GM12878 (cell line): ENCODE measurements around the gene CTIF. TPM values are rescaled to one million over a fixed set of nuclear protein-coding genes. Genes with fewer than 3 reads are reported as not detected.

Experiments used
- ATAC-seq: fragments of 200-7000 bp; cut with Tn5 transposase; 3 replicates; pipeline ENCODE4 v1.9.1; 2020; ENCODE audit warnings: mild to moderate bottlenecking, moderate library complexity
- BruUV-seq: library from RNA; stranded (reverse); fragments of 400-500 nt; replicated peaks from 2 replicates; lab custom pipeline; 2021; lab: Mats Ljungman, UMichigan
- CTCF ChIA-PET: fragments of 300-600 bp; sonication (Branson Sonifier 250); formaldehyde crosslinking; extraction: SDS; loops from one replicate; lab custom pipeline; 2021; ENCODE audit warnings: inconsistent platforms; lab: Yijun Ruan, JAX
- POLR2A ChIA-PET: fragments of 350-600 bp; formaldehyde crosslinking; extraction: SDS; loops from one replicate; lab custom pipeline; 2021; ENCODE audit warnings: inconsistent platforms; lab: Charles Lee
- RAD21 ChIA-PET: fragments of 300-600 bp; sonication (Branson Sonifier 250); formaldehyde crosslinking; loops from one replicate; lab custom pipeline; 2023; ENCODE audit warnings: antibody characterized with exemption; ENCODE audit not compliant: unreplicated experiment; lab: Charles Lee
- SMC1A ChIA-PET: fragments of 300-600 bp; sonication (Branson Sonifier 250); formaldehyde crosslinking; loops from one replicate; lab custom pipeline; 2023; ENCODE audit not compliant: unreplicated experiment, uncharacterized antibody; lab: Charles Lee
- DNase-seq: peaks from one replicate; pipeline ENCODE4 v3.0.0-alpha.2; 2011; ENCODE audit warnings: low read depth, low spot score
- FAIRE-seq: peaks from 3 replicates; lab custom pipeline; 2011; peaks lifted over from hg19 to GRCh38; lab: Jason Lieb, UNC
- H2AFZ ChIP-seq: 2 replicates; pipeline ENCODE4 v1.6.0; 2011; ENCODE audit warnings: low read depth, low read length, control low read depth; ENCODE audit not compliant: control insufficient read depth
- H3K27ac ChIP-seq: 2 replicates; pipeline ENCODE4 v1.5.1; 2011; ENCODE audit warnings: control low read depth; ENCODE audit not compliant: control insufficient read depth, insufficient read depth
- H3K27me3 ChIP-seq, 2 experiments: replicated peaks in 1 of 2; 2 replicates each; pipeline versions ENCODE4 v1.6.0 to v1.6.1; 2011; ENCODE audit warnings: low read length in 1 of 2; ENCODE audit not compliant: control insufficient read depth in 2 of 2, insufficient read depth in 2 of 2
- H3K36me3 ChIP-seq, 2 experiments: 2 replicates each; pipeline ENCODE4 v1.5.1; 2011; ENCODE audit warnings: low read length in 1 of 2; ENCODE audit not compliant: control insufficient read depth in 2 of 2, insufficient read depth in 2 of 2
- H3K4me1 ChIP-seq: 2 replicates; pipeline ENCODE4 v1.6.1; 2011; ENCODE audit warnings: mild to moderate bottlenecking, low read length, moderate library complexity, mixed read lengths; ENCODE audit not compliant: control insufficient read depth, insufficient read depth
- H3K4me2 ChIP-seq: 2 replicates; pipeline ENCODE4 v1.6.0; 2011; ENCODE audit warnings: control low read depth; ENCODE audit not compliant: control insufficient read depth, insufficient read depth
- H3K4me3 ChIP-seq: fragments of 200-600 bp; sonication (generic); 2 replicates; pipeline ENCODE4 v1.5.1; 2016
- H3K79me2 ChIP-seq: 2 replicates; pipeline ENCODE4 v1.6.0; 2011; ENCODE audit warnings: low read length; ENCODE audit not compliant: control insufficient read depth, insufficient read depth
- H3K9ac ChIP-seq: 2 replicates; pipeline ENCODE4 v1.8.0; 2011; ENCODE audit warnings: low read length, control low read depth, mixed read lengths; ENCODE audit not compliant: control insufficient read depth, insufficient read depth
- H3K9me3 ChIP-seq: replicated peaks from 3 replicates; pipeline ENCODE4 v1.5.1; 2011; ENCODE audit warnings: mild to moderate bottlenecking, low read length; ENCODE audit not compliant: control insufficient read depth, insufficient read depth
- H4K20me1 ChIP-seq: 2 replicates; pipeline ENCODE4 v1.6.0; 2011; ENCODE audit not compliant: control insufficient read depth, insufficient read depth
- ATF7 ChIP-seq: fragments of 450-650 bp; IDR thresholded peaks from 2 replicates; pipeline ENCODE4 v1.6.1; 2016; ENCODE audit warnings: low read depth, mild to moderate bottlenecking
- BCL11A ChIP-seq: IDR thresholded peaks from 2 replicates; pipeline ENCODE4 v1.6.1; 2011; ENCODE audit warnings: low read depth, low read length
- CHD4 ChIP-seq: fragments of 200-600 bp; sonication (generic); IDR thresholded peaks from 2 replicates; pipeline ENCODE4 v1.6.1; 2016; ENCODE audit warnings: mild to moderate bottlenecking
- PKNOX1 ChIP-seq: fragments of 450-650 bp; IDR thresholded peaks from 2 replicates; pipeline ENCODE4 v1.6.1; 2016; ENCODE audit warnings: mild to moderate bottlenecking
- RB1 ChIP-seq: fragments of 450-650 bp; formaldehyde crosslinking; IDR thresholded peaks from 2 replicates; pipeline ENCODE4 v1.6.1; 2017; ENCODE audit warnings: mild to moderate bottlenecking, borderline replicate concordance
- SP1 ChIP-seq: IDR thresholded peaks from one replicate; pipeline ENCODE4 v1.6.1; 2011; ENCODE audit warnings: low read depth, low read length
- WRNIP1 ChIP-seq: IDR thresholded peaks from 2 replicates; pipeline ENCODE4 v1.6.1; 2011; ENCODE audit warnings: low read depth, low read length, improper control_type of control experiment, borderline replicate concordance
- ZNF592 ChIP-seq: fragments of 450-650 bp; IDR thresholded peaks from 2 replicates; pipeline ENCODE4 v1.6.1; 2017; ENCODE audit warnings: mild to moderate bottlenecking, moderate library complexity
- ZSCAN29 ChIP-seq: fragments of 450-650 bp; IDR thresholded peaks from 2 replicates; pipeline ENCODE4 v1.6.1; 2017; ENCODE audit warnings: mild to moderate bottlenecking, moderate library complexity
- WGBS: methylation state at CpG from one replicate; pipeline ENCODE4 v1.1.6; 2016; ENCODE audit warnings: low lambda C conversion rate; ENCODE audit not compliant: insufficient replicate concordance, insufficient coverage; ENCODE audit errors: missing lambda C conversion rate; 5-methylcytosine and 5-hydroxymethylcytosine counted together
- in situ Hi-C: fragments of 300-500 bp; cut with MboI; formaldehyde crosslinking; loops from 9 replicates; pipeline ENCODE4 v1.14.3; 2018; ENCODE audit warnings: mixed read lengths
- intact Hi-C: fragments of 100-400 bp; cut with micrococcal nuclease; formaldehyde crosslinking; loops from one replicate; pipeline ENCODE4 v1.14.2; 2022; ENCODE audit not compliant: unreplicated experiment
- polyA plus RNA-seq, 11 experiments: library from polyadenylated mRNA; depleted of rRNA in 4 of 11; unstranded in 6 of 11; stranded (reverse) in 5 of 11; fragments of >200 nt; fragmentation: Nextera tagmentation in 4 of 11; fragmentation: Illumina TruSeq in 1 of 11; extraction: Ambion mirVana in 4 of 11; extraction: Trizol in 1 of 11; gene quantifications; 1 replicate in 1 of 11; 2 replicates in 10 of 11; pipeline versions ENCODE4 v1.2.1 to v1.2.3, GENCODE V29; 2011 to 2016; ENCODE audit warnings: inconsistent platforms in 2 of 11, missing spikeins in 2 of 11, low read depth in 1 of 11
- total RNA-seq, 4 experiments: library from RNA; depleted of rRNA in 3 of 4; stranded (reverse); fragments of >200 nt in 3 of 4; fragmentation: Illumina TruSeq in 1 of 4; extraction: Trizol in 1 of 4; gene quantifications; 2 replicates each; pipeline versions ENCODE4 v1.2.1 to v1.2.3, GENCODE V29; 2013 to 2021

Gene CTIF
- total and polyA plus RNA-seq, 10 of the 15 experiments (the other 5 are each of a cell fraction or from before 2014, with no cell fraction given), result 0.06 to 11.6 (median 2.5) TPM

- Histone ChIP-seq H3K9ac (no peak overlapping the region), H3K27ac (no peak overlapping the region), H3K4me2 (no peak overlapping the region), H3K27me3 (no peaks in the 10 kb centered on the region), H3K36me3 (no peaks in the 10 kb centered on the region), H4K20me1 (no peaks in the 10 kb centered on the region), H3K9me3 (no peaks in the 10 kb centered on the region), H2AFZ (no peak overlapping the region), H3K4me1 (peaks cover 41% of the 10 kb centered on the region), H3K4me3 (no peak overlapping the region), H3K79me2 (peaks cover 6% of the 10 kb centered on the region)
- TF ChIP-seq ZNF592 (no peak), CHD4 (no peak), RB1 (no peak), BCL11A (no peak), PKNOX1 (no peak), ZSCAN29 (no peak), ATF7 (no peak), WRNIP1 (no peak), SP1 (no peak)
- DNase-seq (no peak), ATAC-seq (no peak), FAIRE-seq (no peak)
- intact Hi-C loops (loop anchor here (2.0 kb wide), 3 partner anchors 35 to 113 kb away; no protein-coding TSS in a partner anchor), in situ Hi-C loops (no loop called here)
- RAD21 ChIA-PET, result interaction anchor here (0.6 to 5.4 kb wide), 6 partner anchors 15 to 58 kb away, joined by 3 to 72 read pairs (median 27); no protein-coding TSS in a partner anchor
- SMC1A ChIA-PET, result interaction anchor here (5.4 to 9.9 kb wide), 6 partner anchors 15 to 110 kb away, joined by 30 to 129 read pairs (median 70); no protein-coding TSS in a partner anchor
- POLR2A ChIA-PET, result interaction anchor here (0.7 to 1.5 kb wide), 5 partner anchors 17 to 111 kb away, joined by 3 to 6 read pairs (median 3); no protein-coding TSS in a partner anchor
- 92% methylated on average over 3 of the region's 3 CpGs for whole genome bisulfite sequencing
- CTCF ChIA-PET, result interaction anchor here (1.4 to 4.6 kb wide), 2 partner anchors 33 to 58 kb away, joined by 4 to 43 read pairs; no protein-coding TSS in a partner anchor
- BruUV-seq, result no TSS peak
Measured at GRCh38 chr18:48835745-48836170, 296.9 kb downstream of the CTIF start.
